H1 (cell line): ENCODE results near the gene COL27A1. TPM values are rescaled to one million over a fixed set of nuclear protein-coding genes. Genes with fewer than 3 reads are reported as not detected.

Experiments used
- CTCF ChIA-PET: fragments of 300-600 bp; sonication (Branson Sonifier 250); formaldehyde crosslinking; loops from one replicate; lab custom pipeline; 2021; ENCODE audit not compliant: partially characterized antibody; lab: Charles Lee
- POLR2A ChIA-PET: fragments of 300-600 bp; sonication (Branson Sonifier 250); formaldehyde crosslinking; loops from one replicate; lab custom pipeline; 2021; ENCODE audit warnings: inconsistent platforms; ENCODE audit not compliant: partially characterized antibody; lab: Charles Lee
- DNase-seq, 2 experiments: peaks; one replicate each; pipeline versions ENCODE4 v3.0.0 to v3.0.0-alpha.2; 2010 to 2022; ENCODE audit warnings: low spot score in 2 of 2, low read depth in 1 of 2, mixed read lengths in 1 of 2
- FAIRE-seq: peaks from 2 replicates; lab custom pipeline; 2011; peaks lifted over from hg19 to GRCh38; lab: Jason Lieb, UNC
- H2AFZ ChIP-seq: 2 replicates; pipeline ENCODE4 v1.8.1; 2012; ENCODE audit warnings: low read length, inconsistent platforms
- H2AK5ac ChIP-seq: 2 replicates; pipeline ENCODE4 v1.6.1; 2013; ENCODE audit warnings: low read depth, low read length
- H2BK120ac ChIP-seq: replicated peaks from 2 replicates; pipeline ENCODE3; 2013; ENCODE audit warnings: low read depth, low read length, inconsistent platforms
- H2BK12ac ChIP-seq: 2 replicates; pipeline ENCODE4 v1.6.1; 2013; ENCODE audit warnings: low read depth, low read length
- H2BK15ac ChIP-seq: 2 replicates; pipeline ENCODE4 v1.6.1; 2013; ENCODE audit warnings: low read length
- H2BK20ac ChIP-seq: 2 replicates; pipeline ENCODE4 v1.6.1; 2013; ENCODE audit warnings: low read length
- H2BK5ac ChIP-seq: 2 replicates; pipeline ENCODE4 v1.6.1; 2013; ENCODE audit warnings: low read depth, low read length
- H3K14ac ChIP-seq: 2 replicates; pipeline ENCODE4 v1.6.1; 2013; ENCODE audit warnings: inconsistent platforms; ENCODE audit not compliant: insufficient read length
- H3K18ac ChIP-seq: 2 replicates; pipeline ENCODE4 v1.6.1; 2013; ENCODE audit warnings: low read length; ENCODE audit errors: extremely low read depth
- H3K23ac ChIP-seq: 2 replicates; pipeline ENCODE4 v1.6.1; 2013; ENCODE audit warnings: inconsistent platforms; ENCODE audit not compliant: insufficient read length
- H3K23me2 ChIP-seq: 2 replicates; pipeline ENCODE4 v1.6.1; 2013; ENCODE audit warnings: low read depth, low read length
- H3K27ac ChIP-seq: 2 replicates; pipeline ENCODE4 v1.6.1; 2011; ENCODE audit warnings: low read depth, low read length, inconsistent platforms
- H3K27me3 ChIP-seq, 4 experiments: replicated peaks in 1 of 4; 1 replicate in 1 of 4; 2 replicates in 3 of 4; pipeline versions ENCODE4 v1.6.1 to v1.8.1; 2011 to 2013; ENCODE audit warnings: low read length in 3 of 4, mild to moderate bottlenecking in 3 of 4, inconsistent platforms in 2 of 4, mixed read lengths in 2 of 4, moderate library complexity in 1 of 4; ENCODE audit not compliant: control insufficient read depth in 3 of 4, insufficient read depth in 3 of 4; ENCODE audit errors: extremely low read depth in 1 of 4
- H3K36me3 ChIP-seq, 4 experiments: 2 replicates each; pipeline versions ENCODE4 v1.6.1 to v1.8.1; 2011 to 2013; ENCODE audit warnings: mild to moderate bottlenecking in 4 of 4, low read length in 3 of 4, moderate library complexity in 2 of 4, control low read depth in 1 of 4, inconsistent platforms in 1 of 4; ENCODE audit not compliant: insufficient read depth in 4 of 4, control insufficient read depth in 2 of 4
- H3K4ac ChIP-seq: replicated peaks from 2 replicates; pipeline ENCODE3; 2013; ENCODE audit warnings: low read length, low read depth, mixed read lengths, inconsistent platforms; ENCODE audit not compliant: insufficient read length
- H3K4me1 ChIP-seq, 4 experiments: replicated peaks in 1 of 4; 1 replicate in 1 of 4; 2 replicates in 3 of 4; pipeline versions ENCODE4 v1.6.1 to v1.8.1; 2011 to 2013; ENCODE audit warnings: low read length in 3 of 4, inconsistent platforms in 2 of 4, mixed read lengths in 1 of 4; ENCODE audit not compliant: insufficient read depth in 4 of 4, control insufficient read depth in 3 of 4
- H3K4me2 ChIP-seq, 2 experiments: 2 replicates each; pipeline versions ENCODE4 v1.6.1 to v1.8.1; 2011 to 2013; ENCODE audit warnings: low read depth in 2 of 2, low read length in 2 of 2, control low read depth in 1 of 2, inconsistent platforms in 1 of 2, mild to moderate bottlenecking in 1 of 2; ENCODE audit not compliant: insufficient read depth in 1 of 2
- H3K4me3 ChIP-seq, 4 experiments: fragments of 200-600, 300-600 bp in 1 of 4; sonication (generic), shearing (Covaris generic), sonication (Bioruptor Twin) in 1 of 4; 2 replicates each; pipeline versions ENCODE4 v1.5.1 to v1.8.1; 2011 to 2016; ENCODE audit warnings: low read length in 4 of 4, low read depth in 3 of 4, control low read depth in 2 of 4, inconsistent platforms in 2 of 4, mild to moderate bottlenecking in 2 of 4, mixed read lengths in 1 of 4, moderate library complexity in 1 of 4; ENCODE audit not compliant: insufficient read depth in 2 of 4; ENCODE audit errors: extremely low read depth in 1 of 4
- H3K56ac ChIP-seq: replicated peaks from 2 replicates; pipeline ENCODE3; 2013; ENCODE audit warnings: low read depth, mild to moderate bottlenecking, mixed read lengths, low read length, inconsistent platforms; ENCODE audit not compliant: insufficient read length
- H3K79me1 ChIP-seq: 2 replicates; pipeline ENCODE4 v1.6.1; 2013; ENCODE audit warnings: low read depth, low read length, control low read depth
- H3K79me2 ChIP-seq, 2 experiments: 2 replicates each; pipeline versions ENCODE4 v1.6.1 to v1.8.1; 2012 to 2013; ENCODE audit warnings: low read length in 2 of 2, mild to moderate bottlenecking in 2 of 2, inconsistent platforms in 1 of 2; ENCODE audit not compliant: insufficient read depth in 2 of 2, control insufficient read depth in 1 of 2
- H3K9ac ChIP-seq, 4 experiments: replicated peaks in 1 of 4; 1 replicate in 1 of 4; 2 replicates in 3 of 4; pipeline versions ENCODE4 v1.6.1 to v1.8.1; 2011 to 2013; ENCODE audit warnings: low read depth in 3 of 4, low read length in 3 of 4, control low read depth in 2 of 4, mild to moderate bottlenecking in 2 of 4, moderate library complexity in 2 of 4, inconsistent platforms in 1 of 4; ENCODE audit errors: extremely low read depth in 1 of 4
- H3K9me3 ChIP-seq, 2 experiments: 2 replicates each; pipeline versions ENCODE4 v1.6.1 to v1.8.1; 2012 to 2013; ENCODE audit warnings: mild to moderate bottlenecking in 2 of 2, moderate library complexity in 2 of 2, control low read depth in 1 of 2, inconsistent platforms in 1 of 2, low read depth in 1 of 2, low read length in 1 of 2, mixed read lengths in 1 of 2; ENCODE audit not compliant: insufficient read depth in 2 of 2
- H4K20me1 ChIP-seq, 2 experiments: replicated peaks in 1 of 2; 2 replicates each; pipeline versions ENCODE3 to v1.8.1; 2011 to 2013; ENCODE audit warnings: inconsistent platforms in 2 of 2, low read length in 2 of 2, mild to moderate bottlenecking in 1 of 2; ENCODE audit not compliant: insufficient read depth in 2 of 2, control insufficient read depth in 1 of 2
- H4K5ac ChIP-seq: 2 replicates; pipeline ENCODE4 v1.6.1; 2013; ENCODE audit warnings: low read length, low read depth, mixed read lengths, inconsistent platforms; ENCODE audit not compliant: insufficient read length
- H4K8ac ChIP-seq: 2 replicates; pipeline ENCODE4 v1.8.0; 2013; ENCODE audit warnings: mild to moderate bottlenecking, moderate library complexity, low read length, inconsistent platforms; ENCODE audit not compliant: insufficient read depth; ENCODE audit errors: extremely low read depth
- H4K91ac ChIP-seq: replicated peaks from 2 replicates; pipeline ENCODE3; 2013; ENCODE audit warnings: low read length, mixed read lengths, inconsistent platforms; ENCODE audit not compliant: insufficient read length
- ASH2L ChIP-seq: fragments of 200-600, 300-600 bp; sonication (generic); IDR thresholded peaks from one replicate; pipeline ENCODE4 v1.7.1; 2017; ENCODE audit warnings: low read length
- ATF2 ChIP-seq: IDR thresholded peaks from 2 replicates; pipeline ENCODE4 v1.6.1; 2012; ENCODE audit warnings: low read length, inconsistent platforms
- BACH1 ChIP-seq: IDR thresholded peaks from 2 replicates; pipeline ENCODE4 v1.6.1; 2012; ENCODE audit warnings: low read length, improper control_type of control experiment
- CTBP2 ChIP-seq: IDR thresholded peaks from 2 replicates; pipeline ENCODE4 v1.7.0; 2011; ENCODE audit warnings: borderline replicate concordance, mild to moderate bottlenecking, moderate library complexity, mixed read lengths, low read length; ENCODE audit not compliant: insufficient read depth, insufficient read length
- HDAC2 ChIP-seq, 2 experiments: fragments of 300-600 bp in 1 of 2; sonication (generic) in 1 of 2; IDR thresholded peaks; 2 replicates each; pipeline ENCODE4 v1.6.1; 2011 to 2012; ENCODE audit warnings: low read depth in 2 of 2, low read length in 2 of 2, mild to moderate bottlenecking in 2 of 2, moderate library complexity in 2 of 2, borderline replicate concordance in 1 of 2, inconsistent platforms in 1 of 2
- HDAC6 ChIP-seq: IDR thresholded peaks from one replicate; pipeline ENCODE4 v1.7.1; 2012; ENCODE audit warnings: low read depth, mild to moderate bottlenecking, inconsistent platforms, low read length, moderate library complexity
- KDM1A ChIP-seq: fragments of 200-600, 300-600 bp; sonication (generic); IDR thresholded peaks from 2 replicates; pipeline ENCODE4 v1.7.1; 2016; ENCODE audit warnings: mild to moderate bottlenecking, low read length, borderline replicate concordance
- KDM5A ChIP-seq: fragments of 200-600 bp; IDR thresholded peaks from 2 replicates; pipeline ENCODE4 v1.7.1; 2012; ENCODE audit warnings: mild to moderate bottlenecking, low read length, inconsistent platforms, mixed read lengths
- NRF1 ChIP-seq: IDR thresholded peaks from 2 replicates; pipeline ENCODE4 v1.6.1; 2011; ENCODE audit warnings: mild to moderate bottlenecking, low read depth, low read length, improper control_type of control experiment
- POLR2A ChIP-seq, 2 experiments: IDR thresholded peaks; 1 replicate in 1 of 2; 2 replicates in 1 of 2; pipeline ENCODE4 v1.6.1; 2011; ENCODE audit warnings: low read depth in 2 of 2, low read length in 2 of 2, mild to moderate bottlenecking in 2 of 2; ENCODE audit errors: control extremely low read depth in 1 of 2
- RFX5 ChIP-seq: IDR thresholded peaks from 2 replicates; pipeline ENCODE4 v1.6.1; 2011; ENCODE audit warnings: low read depth, low read length, improper control_type of control experiment, borderline replicate concordance
- SP2 ChIP-seq: IDR thresholded peaks from 2 replicates; pipeline ENCODE4 v1.6.1; 2012; ENCODE audit warnings: mild to moderate bottlenecking, low read length, inconsistent platforms
- TCF12 ChIP-seq: IDR thresholded peaks from 2 replicates; pipeline ENCODE4 v1.6.1; 2011; ENCODE audit warnings: low read depth, mild to moderate bottlenecking, low read length
- TEAD4 ChIP-seq: IDR thresholded peaks from 2 replicates; pipeline ENCODE4 v1.6.1; 2012; ENCODE audit warnings: low read depth, low read length, inconsistent platforms, mixed read lengths
- WGBS, 2 experiments: shearing (Covaris generic) in 1 of 2; methylation state at CpG; one replicate each; pipeline versions ENCODE4 v1.1.6 to v1.1.7; 2013 to 2015; ENCODE audit warnings: low lambda C conversion rate in 2 of 2, mixed read lengths in 2 of 2, inconsistent platforms in 1 of 2, low coverage in 1 of 2, missing lambda C conversion rate in 1 of 2; ENCODE audit not compliant: insufficient replicate concordance in 2 of 2, insufficient coverage in 1 of 2, insufficient read length in 1 of 2; ENCODE audit errors: extremely low coverage in 1 of 2, missing lambda C conversion rate in 1 of 2; 5-methylcytosine and 5-hydroxymethylcytosine counted together
- polyA plus RNA-seq, 7 experiments: library from polyadenylated mRNA; depleted of rRNA in 3 of 7; stranded (reverse) in 5 of 7; unstranded in 2 of 7; fragments of >200 nt in 5 of 7; fragments of 200-250 nt in 2 of 7; gene quantifications; 1 replicate in 5 of 7; 2 replicates in 1 of 7; 4 replicates in 1 of 7; pipeline versions ENCODE4 v1.2.1 to v1.2.3, GENCODE V29; 2011 to 2013; ENCODE audit warnings: missing spikeins in 2 of 7, mixed read lengths in 2 of 7
- total RNA-seq: library from RNA; stranded (reverse); fragmentation: NEBNext Ultra II Directional; extraction: Animal tissue kit (Norgen Biotek cat#: 25700); gene quantifications from 2 replicates; pipeline ENCODE4 v1.2.1, GENCODE V29; 2021

COL27A1 gene
- total and polyA plus RNA-seq, 2 of the 8 experiments (the other 6 are each of a cell fraction or from before 2014, with no cell fraction given), result 15.1 to 22.8 TPM

GRCh38 chr9:114303571-114303970 is 148.2 kb downstream of the COL27A1 start:
- Histone ChIP-seq H2BK15ac (no peak overlapping the region), H2AK5ac (no peak overlapping the region), H4K20me1 (peaks cover 0 to 1% of the 10 kb centered on the region in 2 experiments), H2BK20ac (no peak overlapping the region), H2AFZ (no peak overlapping the region), H3K4ac (no peak overlapping the region), H3K23ac (no peak overlapping the region), H4K8ac (no peak overlapping the region), H3K4me1 (no peaks in the 10 kb centered on the region; a peak in 2 of 7 replicates), H3K27me3 (no peaks in the 10 kb centered on the region), H3K27ac (no peak overlapping the region), H3K56ac (no peak overlapping the region), H3K4me2 (no peak overlapping the region), H3K18ac (no peak overlapping the region), H3K14ac (no peak overlapping the region), H3K9me3 (no peaks in the 10 kb centered on the region), H3K9ac (no peak overlapping the region), H3K79me2 (no peaks in the 10 kb centered on the region), H2BK5ac (no peak overlapping the region), H4K91ac (no peak overlapping the region), H3K23me2 (no peaks in the 10 kb centered on the region), H2BK12ac (no peak overlapping the region), H3K36me3 (no peaks in the 10 kb centered on the region; a peak in 3 of 8 replicates), H4K5ac (no peak overlapping the region), H2BK120ac (no peak overlapping the region), H3K79me1 (no peaks in the 10 kb centered on the region), H3K4me3 (no peak overlapping the region)
- ChIA-PET POLR2A (no interaction called here), CTCF (interaction anchor here (1.2 kb wide), 1 partner anchor 171 kb away, joined by 3 read pairs; no protein-coding TSS in a partner anchor)
- DNase-seq (peak in 1 of 2 experiments; percentile 29), FAIRE-seq (no peak)
- WGBS, 2 experiments, result 70% methylated on average over 5 of the region's 5 CpGs; no CpG with 5 or more reads in 1 of the 2 experiments
- TF ChIP-seq ASH2L (no peak), BACH1 (no peak), NRF1 (no peak), CTBP2 (no peak), TCF12 (no peak), KDM5A (no peak), TEAD4 (no peak), HDAC6 (no peak), HDAC2 (IDR thresholded peaks at IDR 0.05; ENCODE audit: borderline replicate concordance in 1 of 2, low read depth in 2 of 2, low read length in 2 of 2) (no peak), RFX5 (no peak), SP2 (no peak), KDM1A (no peak), ATF2 (no peak), POLR2A (IDR thresholded peaks at IDR 0.05; ENCODE audit: control extremely low read depth in 1 of 2, low read depth in 2 of 2, low read length in 2 of 2) (no peak)
